SK-N-SH (cell line): ENCODE data around the gene ARID1B. TPM values are rescaled to one million over a fixed set of nuclear protein-coding genes. Genes with fewer than 3 reads are reported as not detected.

Experiments
- CTCF ChIA-PET: fragments of 300-600, 350-600 bp; formaldehyde crosslinking; extraction: SDS; loops from one replicate; lab custom pipeline; 2021; lab: Yijun Ruan, JAX
- POLR2A ChIA-PET: fragments of 350-600 bp; sonication (Branson Sonifier 250); formaldehyde crosslinking; extraction: SDS; loops from one replicate; lab custom pipeline; 2020; ENCODE audit warnings: antibody characterized with exemption, inconsistent platforms; lab: Yijun Ruan, JAX
- DNase-seq: peaks from one replicate; pipeline ENCODE4 v3.0.0; 2012
- H2AFZ ChIP-seq: fragments of 200-600 bp; sonication (generic); 2 replicates; pipeline ENCODE4 v1.8.1; 2016; ENCODE audit warnings: antibody characterized with exemption, mild to moderate bottlenecking, low read depth
- H3F3A ChIP-seq: fragments of 200-600 bp; sonication (generic); replicated peaks from 2 replicates; pipeline ENCODE3; 2016; ENCODE audit warnings: antibody characterized with exemption, mild to moderate bottlenecking; ENCODE audit not compliant: insufficient read depth
- H3K27ac ChIP-seq, 2 experiments: fragments of 200-500 bp in 1 of 2; fragments of 200-600 bp in 1 of 2; sonication (Bioruptor generic) in 1 of 2; sonication (generic), shearing (Covaris generic) in 1 of 2; 2 replicates each; pipeline versions ENCODE4 v1.5.1 to v1.6.1; 2014 to 2016; ENCODE audit warnings: low read depth in 2 of 2, inconsistent platforms in 1 of 2, low read length in 1 of 2, mild to moderate bottlenecking in 1 of 2, mixed read lengths in 1 of 2
- H3K27me3 ChIP-seq: fragments of 200-600 bp; sonication (generic), shearing (Covaris generic); 2 replicates; pipeline ENCODE4 v1.6.1; 2016; ENCODE audit warnings: mixed run types; ENCODE audit not compliant: insufficient read depth
- H3K36me3 ChIP-seq, 2 experiments: fragments of 200-500 bp in 1 of 2; fragments of 200-600 bp in 1 of 2; sonication (Bioruptor generic) in 1 of 2; sonication (generic) in 1 of 2; replicated peaks in 1 of 2; 2 replicates each; pipeline versions ENCODE3 to v1.5.1; 2014 to 2016; ENCODE audit warnings: low read length in 1 of 2, mild to moderate bottlenecking in 1 of 2; ENCODE audit not compliant: insufficient read depth in 2 of 2, control insufficient read depth in 1 of 2
- H3K4me1 ChIP-seq, 2 experiments: fragments of 200-500 bp in 1 of 2; fragments of 200-600 bp in 1 of 2; sonication (Bioruptor generic) in 1 of 2; sonication (generic), shearing (Covaris generic) in 1 of 2; 2 replicates each; pipeline versions ENCODE4 v1.5.1 to v1.6.1; 2014 to 2016; ENCODE audit warnings: low read depth in 1 of 2, low read length in 1 of 2, mixed run types in 1 of 2; ENCODE audit not compliant: insufficient read depth in 2 of 2, control insufficient read depth in 1 of 2
- H3K4me2 ChIP-seq: fragments of 200-600 bp; sonication (generic), shearing (Covaris generic); 2 replicates; pipeline ENCODE4 v1.6.1; 2017; ENCODE audit warnings: mixed run types
- H3K4me3 ChIP-seq, 2 experiments: fragments of 200-500 bp in 1 of 2; fragments of 200-600 bp in 1 of 2; sonication (Bioruptor generic) in 1 of 2; sonication (generic), shearing (Covaris generic) in 1 of 2; 2 replicates each; pipeline versions ENCODE4 v1.5.1 to v1.8.1; 2014 to 2016; ENCODE audit warnings: low read depth in 2 of 2, inconsistent platforms in 1 of 2, low read length in 1 of 2, mild to moderate bottlenecking in 1 of 2, mixed read lengths in 1 of 2, moderate library complexity in 1 of 2
- H3K79me2 ChIP-seq: fragments of 200-600 bp; sonication (generic); 2 replicates; pipeline ENCODE4 v1.8.1; 2017; ENCODE audit warnings: mild to moderate bottlenecking; ENCODE audit not compliant: insufficient read depth
- H3K9ac ChIP-seq: fragments of 200-600 bp; sonication (generic); 2 replicates; pipeline ENCODE4 v1.6.1; 2017; ENCODE audit warnings: mixed run types
- H3K9me2 ChIP-seq: fragments of 200-600 bp; sonication (generic); 2 replicates; pipeline ENCODE4 v1.6.1; 2017; ENCODE audit warnings: mixed run types
- H3K9me3 ChIP-seq: fragments of 200-600 bp; sonication (generic); 2 replicates; pipeline ENCODE4 v1.6.1; 2017; ENCODE audit warnings: mixed run types, mild to moderate bottlenecking, moderate library complexity
- H4K20me1 ChIP-seq: fragments of 200-600 bp; sonication (generic); 2 replicates; pipeline ENCODE4 v1.6.1; 2017; ENCODE audit warnings: mild to moderate bottlenecking, mixed run types; ENCODE audit not compliant: insufficient read depth
- JUND ChIP-seq: IDR thresholded peaks from 2 replicates; pipeline ENCODE4 v1.4.0; 2012
- MXI1 ChIP-seq: IDR thresholded peaks from 2 replicates; pipeline ENCODE4 v1.6.1; 2012; ENCODE audit warnings: mild to moderate bottlenecking, low read depth, low read length, improper control_type of control experiment
- NFIC ChIP-seq: IDR thresholded peaks from 2 replicates; pipeline ENCODE4 v1.4.0; 2012; ENCODE audit warnings: borderline replicate concordance
- NRF1 ChIP-seq: IDR thresholded peaks from 2 replicates; pipeline ENCODE4 v1.6.1; 2012; ENCODE audit warnings: low read depth, mild to moderate bottlenecking, low read length
- RAD21 ChIP-seq: IDR thresholded peaks from 2 replicates; pipeline ENCODE4 v1.6.1; 2012; ENCODE audit warnings: mild to moderate bottlenecking, low read length
- RFX5 ChIP-seq: IDR thresholded peaks from 2 replicates; pipeline ENCODE4 v1.6.1; 2012; ENCODE audit warnings: mild to moderate bottlenecking, improper control_type of control experiment, low read length
- whole genome bisulfite sequencing: methylation state at CpG from one replicate; pipeline ENCODE4 v1.1.6; 2017; ENCODE audit warnings: low lambda C conversion rate; 5-methylcytosine and 5-hydroxymethylcytosine counted together
- polyA plus RNA-seq, 3 experiments: library from polyadenylated mRNA; depleted of rRNA; stranded (reverse); fragments of >200 nt; gene quantifications; 2 replicates each; pipeline ENCODE4 v1.2.3, GENCODE V29; 2012
- TF ChIP-seq, protein P1 (sequence below): IDR thresholded peaks from 2 replicates; pipeline ENCODE4 v1.6.1; 2012; ENCODE audit warnings: mild to moderate bottlenecking, low read depth, low read length, moderate library complexity

ARID1B gene
- polyA plus RNA-seq, 1 of the 3 experiments (the other 2 are of a cell fraction) = 13.6 TPM

- Histone ChIP-seq H3K4me2 (no peak overlapping the region), H3K27me3 (no peaks in the 10 kb centered on the region), H3K79me2 (peaks cover 99% of the 10 kb centered on the region), H2AFZ (no peak overlapping the region), H3K36me3 (peaks cover 0 to 3% of the 10 kb centered on the region in 2 experiments), H3K9ac (no peak overlapping the region), H4K20me1 (peaks cover 85% of the 10 kb centered on the region), H3K9me3 (no peaks in the 10 kb centered on the region), H3K9me2 (no peaks in the 10 kb centered on the region), H3F3A (peaks cover 2% of the 10 kb centered on the region), H3K27ac (no peak overlapping the region), H3K4me1 (peaks cover 0 to 21% of the 10 kb centered on the region in 2 experiments; a peak in 2 of 4 replicates), H3K4me3 (no peak overlapping the region)
- no peak for TF ChIP-seq NRF1
- no peak for TF ChIP-seq RFX5
- TF ChIP-seq NFIC = no peak
- TF ChIP-seq MXI1 = no peak
- WGBS = 94% methylated on average over 2 of the region's 2 CpGs
- DNase-seq = no peak
- ChIA-PET POLR2A (no interaction called here), CTCF (no interaction called here)
Observed at GRCh38 chr6:156885562-156885961, 108.4 kb downstream of the ARID1B start.

- no peak for TF ChIP-seq JUND
- TF ChIP-seq, protein P1, sequence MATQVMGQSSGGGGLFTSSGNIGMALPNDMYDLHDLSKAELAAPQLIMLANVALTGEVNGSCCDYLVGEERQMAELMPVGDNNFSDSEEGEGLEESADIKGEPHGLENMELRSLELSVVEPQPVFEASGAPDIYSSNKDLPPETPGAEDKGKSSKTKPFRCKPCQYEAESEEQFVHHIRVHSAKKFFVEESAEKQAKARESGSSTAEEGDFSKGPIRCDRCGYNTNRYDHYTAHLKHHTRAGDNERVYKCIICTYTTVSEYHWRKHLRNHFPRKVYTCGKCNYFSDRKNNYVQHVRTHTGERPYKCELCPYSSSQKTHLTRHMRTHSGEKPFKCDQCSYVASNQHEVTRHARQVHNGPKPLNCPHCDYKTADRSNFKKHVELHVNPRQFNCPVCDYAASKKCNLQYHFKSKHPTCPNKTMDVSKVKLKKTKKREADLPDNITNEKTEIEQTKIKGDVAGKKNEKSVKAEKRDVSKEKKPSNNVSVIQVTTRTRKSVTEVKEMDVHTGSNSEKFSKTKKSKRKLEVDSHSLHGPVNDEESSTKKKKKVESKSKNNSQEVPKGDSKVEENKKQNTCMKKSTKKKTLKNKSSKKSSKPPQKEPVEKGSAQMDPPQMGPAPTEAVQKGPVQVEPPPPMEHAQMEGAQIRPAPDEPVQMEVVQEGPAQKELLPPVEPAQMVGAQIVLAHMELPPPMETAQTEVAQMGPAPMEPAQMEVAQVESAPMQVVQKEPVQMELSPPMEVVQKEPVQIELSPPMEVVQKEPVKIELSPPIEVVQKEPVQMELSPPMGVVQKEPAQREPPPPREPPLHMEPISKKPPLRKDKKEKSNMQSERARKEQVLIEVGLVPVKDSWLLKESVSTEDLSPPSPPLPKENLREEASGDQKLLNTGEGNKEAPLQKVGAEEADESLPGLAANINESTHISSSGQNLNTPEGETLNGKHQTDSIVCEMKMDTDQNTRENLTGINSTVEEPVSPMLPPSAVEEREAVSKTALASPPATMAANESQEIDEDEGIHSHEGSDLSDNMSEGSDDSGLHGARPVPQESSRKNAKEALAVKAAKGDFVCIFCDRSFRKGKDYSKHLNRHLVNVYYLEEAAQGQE = no peak
- no peak for TF ChIP-seq RAD21
- peaks cover 0 to 21% of the 10 kb centered on the region in 2 experiments; a peak in 2 of 4 replicates for H3K4me1 ChIP-seq
- H3K36me3 ChIP-seq = peaks cover 0 to 3% of the 10 kb centered on the region in 2 experiments
- no peak for DNase-seq
- H3K9ac ChIP-seq = no peak overlapping the region
- H3F3A ChIP-seq = peaks cover 2% of the 10 kb centered on the region
- H4K20me1 ChIP-seq = peaks cover 85% of the 10 kb centered on the region
- no peaks in the 10 kb centered on the region for H3K27me3 ChIP-seq
- ChIA-PET POLR2A (no interaction called here), CTCF (interaction anchor here (1.0 to 1.1 kb wide), 2 partner anchors 16 to 53 kb away, joined by 3 read pairs; no protein-coding TSS in a partner anchor)
- no peak overlapping the region for H2AFZ ChIP-seq
- 94% methylated on average over 8 of the region's 8 CpGs for WGBS
- peaks cover 99% of the 10 kb centered on the region for H3K79me2 ChIP-seq
- H3K9me2 ChIP-seq = no peaks in the 10 kb centered on the region
- no peaks in the 10 kb centered on the region for H3K9me3 ChIP-seq
- H3K27ac ChIP-seq = no peak overlapping the region
- no peak overlapping the region for H3K4me3 ChIP-seq
- no peak overlapping the region for H3K4me2 ChIP-seq
Observed at GRCh38 chr6:156886409-156886808, 109.2 kb downstream of the ARID1B start.
